ENCODE measurements around the gene MRPL39.

GRCh38 chr21:25626757-25627156 is 19.5 kb upstream of the MRPL39 start:
- TF ChIP-seq SUZ12 (IDR thresholded peaks at IDR 0.05; ENCODE audit: extremely low read depth, insufficient read depth, insufficient read length): no peak
- no peak for TF ChIP-seq YY1 (IDR thresholded peaks at IDR 0.05; ENCODE audit: insufficient read depth, insufficient read length)
